ENCODE data around the gene BCAS1.
"Not testable (repeated sequence)": the region's sequence is repeated elsewhere in the genome, so short reads cannot be mapped to it uniquely, and the experiment has no call there.

The BCAS1 gene

DNA sequence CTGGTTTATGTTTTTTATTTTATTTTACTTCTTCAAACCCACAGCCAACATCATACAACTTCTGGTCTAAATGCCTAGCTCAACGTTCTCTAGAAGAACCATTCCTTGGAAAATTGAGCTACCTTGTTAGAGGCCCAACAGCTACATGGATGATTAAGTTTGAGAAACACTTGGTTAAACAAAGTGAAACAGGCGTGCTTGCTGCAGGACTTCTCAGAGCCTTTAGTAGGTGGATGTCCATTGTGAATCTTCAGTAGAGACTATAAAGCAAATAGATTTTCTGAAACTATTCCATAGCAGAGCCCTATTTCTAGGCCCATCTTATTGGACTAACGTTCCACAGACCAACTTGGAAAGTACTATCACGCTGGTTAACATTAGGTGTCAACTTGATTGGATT, 51.3 kb downstream of the BCAS1 start:
- DNase-seq (ENCODE audit: low read depth): no peak

DNA sequence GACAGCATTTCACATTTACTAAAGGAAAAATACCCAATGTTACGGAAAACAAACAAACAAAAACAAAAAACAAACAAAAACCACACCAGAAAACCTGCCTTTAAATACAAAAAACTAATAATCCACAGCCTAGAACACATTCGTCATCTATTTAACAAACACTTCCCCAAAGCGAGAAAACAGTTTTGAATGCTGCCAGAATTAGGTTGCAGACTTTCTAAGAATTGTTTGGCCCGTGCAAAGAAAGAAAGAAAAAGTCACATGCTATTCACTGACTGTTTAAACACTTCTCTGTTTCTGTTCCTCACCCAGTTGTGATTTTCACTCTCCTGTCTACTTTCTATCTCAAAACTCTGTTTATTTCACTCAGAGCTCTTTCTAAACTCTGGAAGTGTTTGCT, 52.5 kb downstream of the BCAS1 start:
- DNase-seq (ENCODE audit: low read depth): no peak

DNA sequence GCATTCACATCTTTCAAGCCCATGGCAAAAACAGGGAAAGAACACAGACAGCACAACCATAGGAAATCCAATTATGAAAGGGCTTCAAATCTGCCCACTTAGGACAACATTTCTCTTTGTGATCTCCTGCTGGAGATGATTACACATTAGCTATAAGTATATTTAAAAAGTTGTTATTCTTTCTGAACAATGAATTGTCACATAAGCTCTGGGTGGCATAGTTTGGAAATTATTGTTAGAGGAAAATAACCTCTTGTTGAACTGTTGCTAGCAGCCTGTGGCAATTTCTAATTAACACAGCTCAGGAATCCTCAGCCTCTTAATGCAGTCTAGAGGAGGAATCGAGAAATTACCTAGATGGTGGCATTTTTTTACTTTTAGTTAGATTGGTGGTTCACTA, 54.9 kb downstream of the BCAS1 start:
- no peak for DNase-seq (ENCODE audit: low read depth)

DNA sequence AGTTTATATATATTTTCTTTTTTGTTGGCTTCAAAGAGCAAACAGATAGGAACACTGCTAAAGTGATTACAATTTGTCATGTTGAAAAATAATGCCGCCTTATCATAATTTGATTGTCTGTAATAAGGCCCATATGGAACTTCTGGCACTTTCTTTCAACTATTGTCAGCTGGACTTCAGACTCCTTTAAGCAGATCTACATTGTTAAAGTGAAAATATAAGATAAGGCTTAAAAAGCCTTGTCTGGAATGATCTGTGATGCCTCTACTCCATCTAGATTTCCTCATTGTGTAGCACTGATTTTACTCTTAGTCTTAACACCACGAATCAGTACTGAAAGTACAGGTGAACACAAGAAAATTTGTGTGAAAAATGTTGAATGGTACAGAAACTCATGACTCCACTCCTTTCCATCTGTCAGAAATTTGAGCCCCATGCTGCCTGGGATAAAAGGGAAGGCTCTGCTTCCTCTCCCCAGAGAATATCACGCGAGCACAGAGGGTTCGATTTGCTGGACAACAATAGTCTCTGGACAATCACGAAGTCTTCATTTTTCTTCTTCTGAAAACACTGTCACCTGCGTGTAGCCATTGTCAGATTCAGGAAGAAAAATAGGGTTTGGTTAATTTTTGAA, 56.0 kb downstream of the BCAS1 start:
- DNase-seq (ENCODE audit: low read depth): no peak

DNA sequence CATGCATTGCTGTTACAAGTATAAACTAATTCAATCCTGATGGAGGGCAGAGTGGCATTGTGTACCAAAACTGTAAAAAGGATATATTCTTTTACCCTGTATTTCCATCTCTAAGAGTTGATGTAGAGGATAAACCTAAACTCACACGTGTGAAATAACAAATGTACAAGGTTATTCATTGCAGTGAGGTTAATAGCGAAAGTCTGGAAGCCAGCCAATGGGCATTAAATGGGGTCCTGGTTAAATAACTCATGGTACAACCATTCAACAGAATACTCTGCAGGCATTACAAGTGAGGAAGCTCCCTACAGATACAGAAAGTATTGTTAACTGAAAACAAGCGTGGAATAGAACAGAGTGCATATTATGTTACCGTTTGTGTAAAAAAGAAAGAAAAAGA, 56.9 kb downstream of the BCAS1 start:
- DNase-seq (ENCODE audit: low read depth): no peak

DNA sequence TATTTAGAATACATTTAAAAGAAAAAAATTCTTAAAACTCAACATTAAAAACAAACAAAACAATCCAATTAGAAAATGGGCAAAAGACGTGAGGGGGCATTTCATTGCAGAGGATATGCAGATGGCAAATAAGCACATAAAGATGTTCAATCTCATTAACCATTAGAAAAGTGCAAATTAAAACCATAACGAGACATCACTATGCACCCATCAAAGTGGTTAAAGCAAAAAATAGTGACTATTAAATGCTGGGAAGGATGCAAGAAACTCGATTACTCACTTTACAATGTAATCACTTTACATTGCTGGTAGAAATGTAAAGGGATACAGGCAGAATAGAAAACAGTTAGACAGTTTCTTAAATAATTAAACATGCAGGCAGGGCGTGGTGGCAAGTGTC, 59.0 kb downstream of the BCAS1 start:
- DNase-seq (ENCODE audit: low read depth): no peak

DNA sequence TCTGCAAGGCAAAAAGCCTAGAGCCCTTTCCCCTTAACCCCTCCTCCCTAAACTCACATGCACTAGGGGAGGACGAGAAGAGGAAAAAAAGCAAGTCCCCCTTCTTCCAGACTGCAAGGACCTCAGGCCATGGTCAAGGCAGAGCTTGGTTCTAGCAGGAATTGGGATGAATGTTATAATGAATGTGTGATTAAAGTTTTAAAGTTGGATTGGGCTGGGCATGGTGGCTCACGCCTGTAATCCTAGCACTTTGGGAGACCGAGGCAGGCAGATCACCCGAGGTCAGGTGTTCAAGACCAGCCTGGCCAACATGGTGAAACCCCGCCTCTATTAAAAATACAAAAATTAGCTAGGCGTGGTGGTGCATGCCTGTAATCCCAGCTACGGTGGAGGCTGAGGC, 64.2 kb downstream of the BCAS1 start:
- not testable (repeated sequence) for DNase-seq (ENCODE audit: low read depth)

DNA sequence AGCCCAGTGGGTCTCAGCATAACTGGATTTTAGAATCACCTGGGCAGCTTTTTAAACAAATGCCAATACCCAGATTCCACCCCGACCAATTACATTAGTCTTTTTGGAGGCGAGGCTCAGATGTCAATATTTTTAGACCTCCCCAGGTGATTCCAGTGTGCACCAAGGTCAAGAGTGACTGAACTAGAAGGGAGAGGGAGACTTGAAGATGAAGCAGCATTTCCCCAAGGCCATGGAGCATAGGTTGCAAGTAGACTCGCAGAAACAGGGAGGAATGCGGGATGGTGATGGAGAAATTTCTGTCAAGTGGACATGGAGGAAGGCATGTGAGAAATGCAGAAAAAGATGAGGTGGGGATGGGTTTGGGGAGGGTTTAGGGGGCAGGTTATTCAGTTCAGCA, 64.9 kb downstream of the BCAS1 start:
- no peak for DNase-seq (ENCODE audit: low read depth)

DNA sequence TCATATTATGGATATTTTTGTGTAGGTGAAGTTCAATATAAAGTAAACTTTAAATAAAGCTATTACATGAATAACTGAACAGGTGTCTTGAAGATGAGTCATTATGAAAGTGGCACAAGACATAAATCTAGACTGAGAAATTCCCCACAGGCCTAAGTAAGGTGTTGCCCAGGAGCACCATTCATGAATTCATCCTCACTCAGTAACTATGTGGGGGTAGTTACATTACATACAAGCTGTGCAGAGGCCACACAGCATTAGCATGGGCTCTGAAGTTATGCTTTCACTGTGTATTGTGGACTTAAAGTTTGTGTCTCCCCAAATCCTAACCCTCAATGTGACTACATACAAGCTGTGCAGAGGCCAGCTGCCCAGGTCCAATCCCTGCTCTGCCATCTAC, 65.9 kb downstream of the BCAS1 start:
- DNase-seq (ENCODE audit: low read depth): no peak

DNA sequence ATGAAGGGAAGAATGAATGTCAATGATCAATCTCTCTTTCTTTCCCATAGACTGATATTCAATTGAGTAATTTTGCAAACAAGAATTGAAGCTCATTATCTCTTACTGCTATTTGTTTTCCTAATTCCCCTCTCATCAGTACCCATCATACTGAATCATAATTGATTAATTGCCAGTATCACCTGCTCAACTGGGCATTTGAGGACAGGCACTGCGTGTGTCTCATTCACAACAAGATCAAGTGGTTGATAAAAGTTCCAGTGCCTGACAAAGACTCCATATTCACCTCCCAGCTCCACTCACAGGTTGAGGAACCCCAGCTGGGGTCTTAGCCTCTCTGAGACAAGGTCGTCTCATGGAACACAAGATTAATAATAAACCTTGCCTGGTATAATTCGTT, 67.7 kb downstream of the BCAS1 start:
- no peak for DNase-seq (ENCODE audit: low read depth)

DNA sequence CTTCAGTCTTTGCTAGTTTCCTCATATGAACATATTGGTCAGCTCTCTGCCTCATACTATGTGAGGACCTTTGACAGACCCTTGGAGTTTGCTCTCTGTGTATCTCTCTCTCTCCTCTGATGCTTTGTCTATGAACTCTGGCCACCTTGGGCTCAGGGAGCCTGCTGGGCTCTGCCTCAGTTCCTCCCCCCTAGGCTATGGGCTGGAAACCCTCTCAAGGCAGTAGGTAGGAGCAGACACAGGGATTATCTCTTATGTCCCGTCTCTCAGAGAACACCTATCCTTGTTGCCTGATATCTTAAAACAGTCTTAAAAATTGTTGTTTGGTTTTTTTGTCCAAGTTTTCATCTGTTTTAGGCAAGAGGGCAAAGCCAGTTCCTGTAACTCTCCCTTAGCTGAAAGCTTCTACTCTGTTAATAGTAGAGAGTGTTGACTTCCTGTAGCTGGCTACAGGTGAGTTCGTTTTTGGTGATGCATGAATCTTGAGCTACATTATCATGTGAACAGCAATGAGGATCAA, 68.3 kb downstream of the BCAS1 start:
- no peak for DNase-seq (ENCODE audit: low read depth)

DNA sequence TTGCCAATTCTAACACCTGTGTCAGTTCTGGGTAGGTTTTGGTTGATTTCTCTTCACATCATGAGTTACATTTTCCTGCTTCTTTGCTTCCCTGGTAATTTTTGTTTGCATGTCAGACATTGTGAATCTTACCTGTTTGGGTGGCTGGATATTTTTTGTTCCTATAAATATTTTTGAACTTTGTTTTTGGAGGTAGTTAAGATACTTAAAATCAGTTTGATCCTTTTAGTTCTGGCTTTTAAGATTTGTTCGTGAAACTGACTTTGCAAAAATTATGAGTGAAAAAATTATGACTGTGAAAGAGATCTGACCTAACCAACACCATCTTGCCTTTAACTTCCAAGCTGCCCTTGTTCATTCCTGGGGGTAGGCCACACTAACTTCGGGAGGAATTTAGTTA, 69.5 kb downstream of the BCAS1 start:
- DNase-seq (ENCODE audit: low read depth): no peak

DNA sequence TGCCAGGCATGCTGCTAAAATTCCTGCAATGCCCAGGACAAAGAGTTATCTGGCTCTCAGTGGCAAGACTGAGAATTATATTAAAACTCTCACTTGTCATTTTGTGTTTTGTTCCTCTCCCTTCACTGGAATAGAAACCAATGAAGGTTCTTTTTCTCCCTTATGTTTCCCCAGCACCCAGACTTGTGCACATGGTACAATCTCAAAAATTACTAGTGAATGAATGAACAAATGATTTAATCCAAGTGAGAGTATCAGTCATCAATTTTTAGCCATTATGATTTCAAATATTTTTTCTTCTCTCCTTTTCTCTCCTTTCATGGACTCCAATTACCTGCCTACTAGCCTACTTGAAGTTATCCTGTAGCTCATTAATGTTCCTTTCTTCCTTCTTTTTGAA, 70.1 kb downstream of the BCAS1 start:
- no peak for DNase-seq (ENCODE audit: low read depth)

DNA sequence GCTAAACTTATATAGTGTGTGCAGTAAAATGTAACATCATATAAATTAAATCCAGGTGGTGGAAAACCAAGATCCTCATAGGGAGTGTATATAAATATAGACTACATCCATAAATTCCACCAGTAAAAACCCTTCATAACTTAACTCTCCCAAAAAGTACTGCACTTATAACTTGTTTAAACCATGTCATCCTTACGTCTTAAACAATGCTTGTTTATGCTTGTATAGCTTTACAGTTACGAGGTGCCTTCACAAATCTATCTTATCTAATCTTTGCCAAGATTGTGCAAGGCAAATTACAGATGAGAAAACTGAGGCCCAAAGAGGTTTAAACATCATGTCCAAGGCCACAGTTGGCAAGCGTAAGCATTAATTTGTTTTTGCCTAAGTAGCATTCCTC, 71.3 kb downstream of the BCAS1 start:
- DNase-seq (ENCODE audit: low read depth): no peak

DNA sequence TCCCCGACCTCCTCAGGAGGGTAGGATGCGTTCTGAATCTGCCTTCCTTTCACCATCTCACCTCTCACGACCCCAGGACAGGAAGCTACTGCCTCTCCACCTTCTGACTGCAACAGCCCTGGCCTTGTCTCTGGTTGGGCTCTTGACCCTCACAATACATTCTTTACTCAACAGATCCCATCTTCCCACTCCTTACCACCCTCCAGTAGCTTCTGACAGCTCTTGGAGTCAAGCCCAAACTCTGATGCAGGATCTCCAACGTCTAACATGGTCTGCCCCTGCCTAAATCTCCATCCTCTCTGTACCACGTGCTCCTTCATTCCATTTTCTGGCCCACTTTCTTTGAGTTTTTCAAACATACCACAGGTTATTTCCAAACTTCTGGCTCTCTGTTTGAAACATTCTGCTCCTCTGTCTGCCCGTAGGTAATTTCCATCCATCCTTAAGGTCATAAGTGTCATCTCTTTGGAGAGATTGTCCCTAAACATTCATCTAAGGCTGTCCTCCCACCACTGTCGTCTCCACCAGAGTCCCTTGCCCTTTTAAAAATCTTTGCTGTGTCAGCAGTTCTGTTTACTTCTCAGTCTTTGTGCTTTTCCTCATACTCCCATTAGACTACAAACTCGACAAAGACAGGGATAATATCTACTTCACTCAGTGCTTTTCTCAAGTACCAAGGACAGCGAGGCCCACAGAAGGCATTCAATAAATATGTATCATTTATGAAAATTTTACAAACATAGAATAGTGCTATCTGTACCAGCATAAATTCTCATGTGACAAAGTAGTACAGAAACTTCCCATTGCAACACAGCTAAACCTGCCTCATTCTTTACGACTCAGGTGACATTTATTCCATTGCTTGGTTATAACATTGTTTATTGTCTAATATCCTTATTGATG, 73.6 kb downstream of the BCAS1 start:
- no peak for DNase-seq (ENCODE audit: low read depth)

DNA sequence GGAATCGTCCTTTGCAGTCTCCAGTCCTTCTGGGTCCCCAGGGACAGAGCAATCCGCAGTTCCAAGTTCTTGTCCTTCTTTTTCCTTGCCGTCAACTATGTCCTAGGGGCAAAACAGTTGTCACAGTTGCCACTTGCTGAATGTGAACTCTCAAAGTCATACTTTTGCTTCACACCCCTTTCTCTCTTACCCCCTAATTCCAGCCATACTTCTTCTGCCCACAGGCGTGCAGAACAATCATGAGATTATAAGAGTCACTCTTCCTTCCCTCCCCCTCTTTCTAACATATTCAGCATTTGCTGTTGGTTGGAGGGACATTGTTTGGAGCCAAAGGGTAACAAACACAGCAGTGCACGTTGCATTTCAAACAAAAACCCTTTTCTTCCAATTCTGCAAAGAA, 74.4 kb downstream of the BCAS1 start:
- no peak for DNase-seq (ENCODE audit: low read depth)

DNA sequence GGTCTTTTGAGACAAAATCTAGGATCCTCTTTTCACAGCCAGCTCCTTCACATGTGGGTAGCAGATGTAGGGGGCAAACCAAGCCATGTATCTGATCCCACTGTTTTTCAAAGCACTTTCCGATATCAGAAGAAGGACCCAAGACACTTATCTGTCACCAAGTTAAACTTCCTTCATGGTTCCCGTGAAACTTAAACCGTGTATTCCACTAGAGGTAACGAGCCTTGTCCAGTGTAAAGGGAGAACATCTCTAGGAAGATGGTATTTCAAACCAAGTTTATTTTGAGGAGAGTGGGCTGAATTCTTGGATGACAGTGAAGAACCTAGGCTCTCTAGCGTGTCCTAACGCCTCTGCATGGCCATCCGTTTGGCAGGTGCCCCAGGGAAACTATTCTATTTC, 76.3 kb downstream of the BCAS1 start:
- DNase-seq (ENCODE audit: low read depth): no peak

DNA sequence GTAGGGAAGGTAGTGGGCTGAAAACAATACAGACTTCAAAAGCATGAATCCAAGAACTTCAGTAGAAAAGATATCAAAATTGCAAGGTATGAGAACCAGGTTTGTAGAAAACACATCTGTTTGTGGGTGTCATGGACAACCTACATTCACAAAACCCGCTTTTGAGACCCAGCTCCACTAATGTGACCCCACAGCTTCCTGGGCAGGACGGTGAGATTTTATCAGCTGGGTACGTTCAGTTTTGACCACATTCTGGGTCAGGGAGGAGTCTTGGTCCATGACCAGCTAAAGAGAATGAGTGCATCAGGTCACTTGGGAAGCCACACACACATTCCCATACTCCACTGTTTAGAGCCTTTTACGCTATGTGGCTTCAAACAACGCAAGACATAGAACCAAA, 77.1 kb downstream of the BCAS1 start:
- no peak for DNase-seq (ENCODE audit: low read depth)

DNA sequence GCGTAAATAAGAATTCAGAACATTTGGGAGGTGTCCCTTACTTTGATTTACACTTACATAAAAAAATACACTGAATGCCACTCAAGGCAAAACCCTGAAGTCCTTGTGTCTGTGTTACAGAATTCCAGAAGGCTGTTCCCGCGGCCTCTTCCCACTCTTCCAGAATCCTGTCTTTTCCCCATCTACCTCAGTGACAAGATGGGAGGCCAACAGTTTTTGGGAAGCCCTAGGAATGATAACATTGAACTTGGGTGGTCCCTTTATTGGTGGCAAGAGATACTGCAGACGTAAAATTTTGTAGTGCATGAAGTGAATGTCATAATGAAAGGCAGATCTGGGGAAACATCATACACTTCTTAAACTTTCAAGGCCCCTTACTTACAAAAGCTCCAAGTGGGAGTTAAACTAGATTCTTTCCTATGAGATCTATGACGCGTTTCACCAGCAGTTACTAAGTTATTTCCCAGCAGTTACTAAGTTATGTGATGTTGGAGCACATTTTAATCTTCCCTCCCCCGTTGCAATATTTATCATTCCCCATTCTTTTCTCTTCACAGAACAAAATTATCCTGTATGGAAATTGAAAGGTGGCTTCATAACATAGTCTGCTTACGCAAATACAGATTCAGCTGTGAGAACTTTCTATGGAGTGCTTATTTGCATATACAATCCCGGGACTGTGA, 79.5 kb downstream of the BCAS1 start:
- DNase-seq (ENCODE audit: low read depth): no peak

DNA sequence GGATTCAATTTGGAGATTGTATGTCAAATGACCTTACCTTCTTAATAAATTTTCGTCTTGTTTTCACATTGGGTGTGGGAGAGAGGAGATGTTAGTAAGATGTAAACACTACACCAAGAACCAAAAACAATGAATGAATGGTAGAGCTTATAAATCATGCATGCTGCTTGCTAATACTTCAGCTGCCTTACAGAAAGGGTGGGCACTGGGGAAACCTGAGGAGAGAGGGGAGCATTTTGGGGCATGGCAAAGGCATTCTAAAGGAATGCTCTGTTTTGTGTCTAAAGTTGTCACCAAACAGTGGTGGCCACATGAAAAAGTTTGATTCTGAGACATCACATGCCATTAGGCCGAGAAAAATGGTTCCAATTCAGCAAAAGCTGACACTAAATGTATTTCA, 80.4 kb downstream of the BCAS1 start:
- DNase-seq (ENCODE audit: low read depth): no peak

DNA sequence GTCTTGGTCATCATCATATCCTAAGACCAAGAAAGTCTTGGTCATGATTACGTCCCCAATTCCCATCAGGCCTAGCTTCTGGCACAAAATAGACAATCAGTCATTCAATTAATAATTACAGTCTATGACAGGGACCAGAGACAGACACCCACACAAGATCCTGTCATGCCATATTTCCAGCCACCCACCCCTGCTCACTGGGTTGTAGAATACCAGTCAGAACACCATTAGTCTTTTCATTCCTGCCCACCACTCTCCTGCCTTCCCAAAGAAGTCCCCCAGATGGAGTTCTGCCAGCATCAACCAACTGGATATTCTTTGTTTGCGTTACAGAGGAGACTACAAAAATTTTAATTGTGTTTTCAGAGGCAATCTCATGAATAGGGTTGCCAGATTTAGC, 81.0 kb downstream of the BCAS1 start:
- no peak for DNase-seq (ENCODE audit: low read depth)

DNA sequence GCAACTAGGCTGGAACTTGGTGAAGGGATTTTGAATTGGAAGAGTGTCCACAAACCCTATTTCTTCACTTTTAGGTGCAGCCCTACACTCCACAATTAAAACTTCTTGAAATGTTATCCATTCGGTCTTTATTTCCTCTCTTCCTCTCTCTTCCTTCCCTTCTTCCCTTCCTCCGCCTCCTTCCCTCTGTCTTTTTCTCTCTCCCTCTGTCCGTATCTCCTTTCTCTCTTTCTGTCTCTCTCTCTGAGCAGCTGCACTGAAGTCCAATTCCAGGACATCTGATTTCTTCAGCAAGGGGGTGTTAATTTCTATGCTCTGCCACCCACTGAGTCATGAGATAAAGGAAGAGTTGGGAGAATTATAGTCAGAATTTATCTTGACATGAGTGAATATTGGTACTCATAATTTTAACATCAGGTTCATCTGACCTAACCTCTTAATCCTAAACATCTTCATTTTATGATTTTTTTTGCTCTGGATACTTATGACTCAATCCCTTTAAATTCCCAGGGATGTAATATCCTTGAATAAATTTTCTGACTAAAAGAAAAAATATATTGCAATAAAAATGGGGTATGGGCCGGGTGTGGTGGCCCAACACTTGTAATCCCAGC, 84.2 kb downstream of the BCAS1 start:
- no peak for DNase-seq (ENCODE audit: low read depth)

DNA sequence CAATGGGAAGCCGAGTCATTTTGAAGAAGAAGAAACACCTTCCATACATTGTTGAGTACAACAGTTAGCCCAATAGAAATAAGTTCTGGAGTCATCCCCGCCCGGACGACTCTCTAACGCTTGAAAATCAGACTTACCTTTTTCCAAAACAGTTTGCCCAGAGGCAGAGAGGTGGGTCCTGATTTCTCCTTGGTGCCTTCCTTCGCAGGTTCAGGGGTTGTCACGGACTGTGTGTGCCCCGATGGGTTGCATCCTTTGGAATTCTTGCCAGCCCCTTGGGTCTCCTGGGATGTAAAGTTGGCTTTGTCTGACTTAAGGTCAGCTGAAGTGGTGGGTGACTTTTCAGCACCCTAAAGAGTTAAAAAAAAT, 85.3 kb downstream of the BCAS1 start:
- no peak for DNase-seq (ENCODE audit: low read depth)
